T47D (cell line): ENCODE data around the gene COMT.

Source experiments
- DNase-seq, 2 experiments: peaks; one replicate each; pipeline versions ENCODE4 v3.0.0 to v3.0.0-alpha.2; 2011 to 2012; ENCODE audit warnings: low read depth in 1 of 2, low spot score in 1 of 2
- JUND ChIP-seq: IDR thresholded peaks from 2 replicates; pipeline ENCODE4 v1.6.1; 2012; ENCODE audit warnings: low read depth
- in situ Hi-C: cut with HindIII; loops from 2 replicates; pipeline ENCODE4 v1.10.0; 2016; ENCODE audit warnings: low sequenced_read_pairs, low pct_unique_long_range_greater_than_20kb

Gene COMT

GRCh38 chr22:20018001-20018400, 76.4 kb downstream of the COMT start:
- DNase-seq = no peak
- no peak for TF ChIP-seq JUND
- in situ Hi-C loops = no loop called here
